Thoracic aorta (tissue), 2 donors: ENCODE results near the gene ARAP3. TPM values are rescaled to one million over a fixed set of nuclear protein-coding genes. Genes with fewer than 3 reads are reported as not detected.
A peak's percentile ranks its signal among the peaks of the same experiment; 100 is the strongest.

Source experiments
- ATAC-seq: fragments of 150-250 bp; one replicate; pipeline ENCODE4 v1.8.0; 2017; ENCODE audit warnings: low read depth; ENCODE audit not compliant: insufficient number of reproducible peaks, low FRiP score
- DNase-seq: peaks from one replicate; pipeline ENCODE4 v3.0.0-alpha.2; 2020; ENCODE audit warnings: low spot score
- H3K27ac ChIP-seq, 2 donors: fragments of 200-600 bp; sonication (generic); 1 replicate in 1 of 2; 2 replicates in 1 of 2; pipeline ENCODE4 v1.5.1; 2016; ENCODE audit warnings: mild to moderate bottlenecking in 2 of 2, moderate library complexity in 2 of 2
- H3K27me3 ChIP-seq: fragments of 200-600 bp; sonication (generic); replicated peaks from 2 replicates; pipeline ENCODE4 v1.6.0; 2016; ENCODE audit warnings: mild to moderate bottlenecking; ENCODE audit not compliant: insufficient read depth
- H3K36me3 ChIP-seq: fragments of 200-600 bp; sonication (generic); one replicate; pipeline ENCODE4 v1.5.1; 2016
- H3K4me1 ChIP-seq, 2 donors: fragments of 200-600 bp; sonication (generic); 1 replicate in 1 of 2; 2 replicates in 1 of 2; pipeline versions ENCODE4 v1.5.1 to v1.6.0; 2016; ENCODE audit warnings: low read depth in 2 of 2, mild to moderate bottlenecking in 1 of 2; ENCODE audit not compliant: control insufficient read depth in 1 of 2
- H3K4me3 ChIP-seq: fragments of 200-600 bp; sonication (generic); 2 replicates; pipeline ENCODE4 v1.5.1; 2016; ENCODE audit warnings: mild to moderate bottlenecking
- H3K9me3 ChIP-seq: fragments of 200-600 bp; sonication (generic); 2 replicates; pipeline ENCODE4 v1.5.1; 2016
- CTCF ChIP-seq: fragments of 200-600 bp; sonication (generic); IDR thresholded peaks from one replicate; pipeline ENCODE4 v1.5.1; 2019; ENCODE audit warnings: antibody characterized with exemption
- total RNA-seq, 2 donors: library from RNA; depleted of rRNA; stranded (reverse); fragments of >200 nt; gene quantifications; one replicate each; pipeline versions ENCODE4 v1.1.0 to v1.2.3, GENCODE V29; 2016

The ARAP3 gene
- total RNA-seq, 2 donors from 2014 or later = 15.0 to 16.2 TPM

GRCh38 chr5:141668601-141669265, 13.3 kb downstream of the ARAP3 start:
- H3K4me3 ChIP-seq = no peak overlapping the region
- no peaks in the 10 kb centered on the region for H3K4me1 ChIP-seq
- H3K27ac ChIP-seq = no peak overlapping the region
- no peak for TF ChIP-seq CTCF
- ATAC-seq = no peak
- no peaks in the 10 kb centered on the region for H3K9me3 ChIP-seq
- no peaks in the 10 kb centered on the region for H3K36me3 ChIP-seq
- no peak for DNase-seq
- no peaks in the 10 kb centered on the region for H3K27me3 ChIP-seq

- ATAC-seq = no peak
- Histone ChIP-seq H3K4me3 (no peak overlapping the region), H3K27ac (no peak overlapping the region), H3K4me1 (no peaks in the 10 kb centered on the region), H3K36me3 (peaks cover 4% of the 10 kb centered on the region), H3K9me3 (no peaks in the 10 kb centered on the region), H3K27me3 (no peaks in the 10 kb centered on the region)
- no peak for DNase-seq
- no peak for TF ChIP-seq CTCF
These were observed 15.8 kb downstream of the ARAP3 start for GRCh38 chr5:141665995-141666940.

- Histone ChIP-seq H3K4me3 (no peak overlapping the region), H3K27ac (no peak overlapping the region), H3K9me3 (no peaks in the 10 kb centered on the region), H3K4me1 (no peaks in the 10 kb centered on the region), H3K27me3 (no peaks in the 10 kb centered on the region), H3K36me3 (peaks cover 4% of the 10 kb centered on the region)
- DNase-seq (no peak), ATAC-seq (no peak)
- TF ChIP-seq CTCF = peak; percentile 87
These were observed 17.1 kb downstream of the ARAP3 start for GRCh38 chr5:141664733-141665461.

GRCh38 chr5:141663506-141663905, 18.5 kb downstream of the ARAP3 start:
- Histone ChIP-seq H3K4me1 (no peaks in the 10 kb centered on the region), H3K36me3 (peaks cover 4% of the 10 kb centered on the region)
- no peak for ATAC-seq

More at GRCh38 chr5:141663506-141663905, 18.5 kb downstream of the ARAP3 start:
- no peak for DNase-seq
- TF ChIP-seq CTCF = no peak
- Histone ChIP-seq H3K27me3 (no peaks in the 10 kb centered on the region), H3K9me3 (no peaks in the 10 kb centered on the region), H3K4me3 (no peak overlapping the region), H3K27ac (no peak overlapping the region)
